ENCODE data around the gene KAT8.
"Not testable (repeated sequence)": the region's sequence is repeated elsewhere in the genome, so short reads cannot be mapped to it uniquely, and the experiment has no call there.

Gene KAT8

GRCh38 chr16:31148281-31148728, 30.8 kb downstream of the KAT8 start:
- DNase-seq (ENCODE audit: low read depth, low spot score) = no peak

GRCh38 chr16:31148896-31149295, 31.4 kb downstream of the KAT8 start:
- no peak for DNase-seq (ENCODE audit: low read depth, low spot score)

GRCh38 chr16:31149332-31149731, 31.9 kb downstream of the KAT8 start:
- DNase-seq (ENCODE audit: low read depth, low spot score) = no peak

- no peak for DNase-seq (ENCODE audit: low read depth, low spot score)
These were observed 32.7 kb downstream of the KAT8 start, which contains the start of gene PRSS36 for GRCh38 chr16:31149894-31150890. Gene PRSS36, minus strand, starts transcription at chr16:31150066. Its CDS starts 31 bp downstream, at chr16:31150035.

DNA sequence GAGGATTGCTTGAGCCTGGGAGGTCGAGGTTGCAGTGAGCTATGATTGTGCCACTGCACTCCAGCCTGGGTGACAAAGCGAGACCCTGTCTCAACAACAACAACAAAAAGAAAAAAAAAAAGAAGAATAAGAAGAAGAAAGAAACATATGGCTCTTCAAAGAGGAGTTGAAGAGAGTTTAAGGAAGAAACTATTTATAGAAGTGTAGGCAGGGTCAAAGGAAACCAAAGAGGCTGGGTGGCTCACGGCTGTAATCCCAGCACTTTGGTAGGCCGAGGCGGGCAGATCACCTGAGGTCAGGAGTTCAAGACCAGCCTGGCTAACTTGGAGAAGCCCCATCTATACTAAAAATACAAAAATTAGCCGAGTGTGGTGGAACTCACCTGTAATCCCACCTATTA, 33.5 kb downstream of the KAT8 start:
- DNase-seq (ENCODE audit: low read depth, low spot score) = not testable (repeated sequence)

DNA sequence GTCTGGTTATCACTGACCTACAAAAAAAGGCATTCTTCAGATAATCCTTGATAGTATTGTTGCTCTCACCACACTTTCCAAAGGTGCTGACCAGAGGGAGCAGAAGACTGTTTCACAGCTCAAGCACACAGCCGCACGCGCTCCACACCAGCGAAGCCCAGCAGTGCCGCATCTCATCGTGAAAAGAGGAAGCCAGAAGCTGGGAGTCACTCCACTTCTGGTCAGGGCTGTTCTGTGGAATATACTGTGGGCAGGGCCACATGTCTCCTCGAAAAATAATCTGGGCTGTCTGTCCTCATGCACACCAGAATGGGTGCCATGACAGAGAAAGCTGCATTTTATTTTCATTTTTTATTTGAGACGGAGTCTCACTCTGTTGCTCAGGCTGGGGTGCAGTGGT, 39.7 kb downstream of the KAT8 start:
- DNase-seq (ENCODE audit: low read depth, low spot score) = no peak

GRCh38 chr16:31167315-31167714, 49.9 kb downstream of the KAT8 start:
- no peak for DNase-seq (ENCODE audit: low read depth, low spot score)

GRCh38 chr16:31168848-31169247, 51.4 kb downstream of the KAT8 start:
- no peak for DNase-seq (ENCODE audit: low read depth, low spot score)

- not testable (repeated sequence) for DNase-seq (ENCODE audit: low read depth, low spot score)
These were observed 52.6 kb downstream of the KAT8 start for GRCh38 chr16:31170048-31170447.

DNA sequence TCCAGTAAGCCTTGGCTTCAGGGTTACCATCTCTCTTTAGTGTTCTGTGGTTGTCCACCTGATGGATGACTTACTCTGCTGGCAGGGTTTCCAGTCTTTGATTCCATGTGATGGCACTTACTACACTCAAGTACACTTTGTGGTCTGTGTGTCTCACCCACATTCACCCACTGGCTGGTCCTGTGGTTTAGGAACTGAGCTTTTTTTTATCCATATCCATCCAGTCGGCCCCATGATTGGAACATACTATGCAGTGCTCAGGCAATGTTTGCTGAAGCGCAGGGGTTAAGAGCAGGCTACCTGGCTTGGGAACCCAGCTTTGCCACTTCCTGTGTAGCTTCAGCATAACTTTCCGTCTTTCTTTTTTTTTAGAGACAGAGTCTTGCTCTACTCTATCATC, 59.7 kb downstream of the KAT8 start:
- DNase-seq (ENCODE audit: low read depth, low spot score) = peak; percentile 90

- DNase-seq (ENCODE audit: low read depth, low spot score) = no peak
These were observed 61.8 kb downstream of the KAT8 start for GRCh38 chr16:31179219-31179746.

GRCh38 chr16:31179747-31180459, 62.4 kb downstream of the KAT8 start, which contains the start of gene FUS:
Gene FUS, plus strand, starts transcription at chr16:31180139. Its CDS starts 76 bp downstream, at chr16:31180215.
- DNase-seq (ENCODE audit: low read depth, low spot score) = peak; percentile 96
